HepG2 (cell line): ENCODE data around the gene COL4A2. TPM values are rescaled to one million over a fixed set of nuclear protein-coding genes. Genes with fewer than 3 reads are reported as not detected.

Source experiments
- ATAC-seq: fragments of 200-7000 bp; cut with Tn5 transposase; 3 replicates; pipeline ENCODE4 v1.9.1; 2020; ENCODE audit warnings: mild to moderate bottlenecking, moderate library complexity
- BruUV-seq: library from RNA; stranded (reverse); fragments of 400-500 nt; replicated peaks from 2 replicates; lab custom pipeline; 2021; lab: Mats Ljungman, UMichigan
- CTCF ChIA-PET: fragments of 300-600 bp; formaldehyde crosslinking; extraction: SDS; loops from one replicate; lab custom pipeline; 2021; ENCODE audit warnings: low total read pairs, inconsistent platforms, low intra/inter-chr PET ratio; lab: Yijun Ruan, JAX
- POLR2A ChIA-PET: fragments of 350-600 bp; sonication (Branson Sonifier 250); formaldehyde crosslinking; loops from one replicate; lab custom pipeline; 2020; ENCODE audit warnings: antibody characterized with exemption, inconsistent platforms; lab: Yijun Ruan, JAX
- DNase-seq: peaks from one replicate; pipeline ENCODE4 v3.0.0-alpha.2; 2015; ENCODE audit warnings: low spot score
- FAIRE-seq: peaks from 3 replicates; lab custom pipeline; 2011; peaks lifted over from hg19 to GRCh38; lab: Jason Lieb, UNC
- H2AFZ ChIP-seq: one replicate; pipeline ENCODE4 v1.6.1; 2011; ENCODE audit warnings: low read length, inconsistent platforms
- H3K27ac ChIP-seq: fragments of 300-600 bp; 3 replicates; pipeline ENCODE4 v1.8.0; 2011; ENCODE audit warnings: mixed run types, mild to moderate bottlenecking, mixed read lengths, low read length, inconsistent platforms; ENCODE audit not compliant: insufficient read depth; ENCODE audit errors: extremely low read length
- H3K27me3 ChIP-seq, 2 experiments: fragments of 200-600 bp in 1 of 2; 2 replicates in 1 of 2; 3 replicates in 1 of 2; pipeline versions ENCODE4 v1.6.0 to v1.8.0; 2011; ENCODE audit warnings: low read length in 2 of 2, mild to moderate bottlenecking in 2 of 2, moderate library complexity in 2 of 2, inconsistent platforms in 1 of 2; ENCODE audit not compliant: insufficient read depth in 2 of 2, control insufficient read depth in 1 of 2
- H3K36me3 ChIP-seq, 2 experiments: fragments of 200-600 bp in 1 of 2; replicated peaks in 1 of 2; 2 replicates in 1 of 2; 3 replicates in 1 of 2; pipeline versions ENCODE4 v1.5.1 to v1.8.0; 2011; ENCODE audit warnings: low read length in 2 of 2, inconsistent platforms in 1 of 2; ENCODE audit not compliant: insufficient read depth in 2 of 2, control insufficient read depth in 1 of 2
- H3K4me1 ChIP-seq: 2 replicates; pipeline ENCODE4 v1.5.1; 2012; ENCODE audit warnings: low read length, inconsistent platforms; ENCODE audit not compliant: insufficient read depth
- H3K4me2 ChIP-seq: 2 replicates; pipeline ENCODE4 v1.6.0; 2011; ENCODE audit warnings: low read depth, low read length, inconsistent platforms
- H3K4me3 ChIP-seq, 3 experiments: fragments of 200-600 bp in 1 of 3; sonication (generic), shearing (Covaris generic) in 1 of 3; replicated peaks in 1 of 3; 2 replicates each; pipeline ENCODE4 v1.5.1; 2011 to 2016; ENCODE audit warnings: low read length in 3 of 3, inconsistent platforms in 2 of 3, low read depth in 2 of 3, mild to moderate bottlenecking in 2 of 3, control low read depth in 1 of 3, mixed read lengths in 1 of 3; ENCODE audit not compliant: insufficient read depth in 1 of 3
- H3K79me2 ChIP-seq: one replicate; pipeline ENCODE4 v1.6.1; 2011; ENCODE audit warnings: low read length, inconsistent platforms; ENCODE audit not compliant: insufficient read depth
- H3K9ac ChIP-seq: 2 replicates; pipeline ENCODE4 v1.6.0; 2011; ENCODE audit warnings: mild to moderate bottlenecking, low read depth, low read length, inconsistent platforms; ENCODE audit not compliant: insufficient read depth
- H3K9me3 ChIP-seq: 2 replicates; pipeline ENCODE4 v1.5.1; 2012; ENCODE audit warnings: mild to moderate bottlenecking, low read length
- H4K20me1 ChIP-seq: 2 replicates; pipeline ENCODE4 v1.6.0; 2011; ENCODE audit warnings: inconsistent platforms, mild to moderate bottlenecking, low read length, moderate library complexity; ENCODE audit not compliant: insufficient read depth
- ARID5B ChIP-seq: IDR thresholded peaks from 2 replicates; pipeline ENCODE4 v1.4.0; 2020; ENCODE audit warnings: mild to moderate bottlenecking, missing genetic modification reagents
- BRD4 ChIP-seq: sonication (generic); formaldehyde crosslinking; IDR thresholded peaks from 2 replicates; pipeline ENCODE4 v1.4.0; 2020; ENCODE audit warnings: missing genetic modification reagents
- DNMT3B ChIP-seq: conservative IDR thresholded peaks from 2 replicates; pipeline ENCODE4 v1.6.1; 2016; ENCODE audit warnings: missing biosample characterization, control low read depth
- EED ChIP-seq: sonication (generic); formaldehyde crosslinking; IDR thresholded peaks from 2 replicates; pipeline ENCODE4 v1.5.0; 2020; ENCODE audit warnings: mild to moderate bottlenecking, missing genetic modification reagents
- IRF9 ChIP-seq: sonication (generic); formaldehyde crosslinking; IDR thresholded peaks from 2 replicates; pipeline ENCODE4 v1.8.0; 2022; ENCODE audit warnings: missing genetic modification reagents, mild to moderate bottlenecking, borderline replicate concordance
- PBX2 ChIP-seq: IDR thresholded peaks from 2 replicates; pipeline ENCODE4 v1.6.1; 2016; ENCODE audit warnings: control low read depth
- SIN3A ChIP-seq: IDR thresholded peaks from 2 replicates; pipeline ENCODE4 v1.6.1; 2011; ENCODE audit warnings: low read depth, mild to moderate bottlenecking, control low read depth, low read length, borderline replicate concordance
- ZBTB46 ChIP-seq: sonication (generic); formaldehyde crosslinking; IDR thresholded peaks from 2 replicates; pipeline ENCODE4 v1.4.0; 2020; ENCODE audit warnings: mild to moderate bottlenecking, missing genetic modification reagents, borderline replicate concordance
- ZNF513 ChIP-seq: sonication (generic); formaldehyde crosslinking; conservative IDR thresholded peaks from 2 replicates; pipeline ENCODE4 v1.5.0; 2020; ENCODE audit warnings: missing genetic modification reagents
- ZNF543 ChIP-seq: sonication (generic); formaldehyde crosslinking; IDR thresholded peaks from 2 replicates; pipeline ENCODE4 v1.4.0; 2020; ENCODE audit warnings: mild to moderate bottlenecking, missing genetic modification reagents
- WGBS: methylation state at CpG from one replicate; pipeline ENCODE4 v1.1.6; 2017; ENCODE audit warnings: low lambda C conversion rate; 5-methylcytosine and 5-hydroxymethylcytosine counted together
- in situ Hi-C: cut with HindIII; loops from 2 replicates; pipeline ENCODE4 v1.10.0; 2017; ENCODE audit warnings: low pct_unique_long_range_greater_than_20kb; ENCODE audit not compliant: extremely low pct_ligation_motif_present
- intact Hi-C: fragments of 100-400 bp; cut with micrococcal nuclease; formaldehyde crosslinking; loops from one replicate; pipeline ENCODE4 v1.10.0; 2022; ENCODE audit not compliant: unreplicated experiment
- polyA plus RNA-seq, 8 experiments: library from polyadenylated mRNA; depleted of rRNA in 3 of 8; stranded (reverse) in 7 of 8; unstranded in 1 of 8; fragments of >200 nt; fragmentation: Illumina TruSeq in 4 of 8; extraction: Trizol in 4 of 8; gene quantifications; 2 replicates each; pipeline versions ENCODE4 v1.2.1 to v1.2.3, GENCODE V29; 2011 to 2016; ENCODE audit warnings: low read depth in 4 of 8, missing spikeins in 1 of 8, mixed read lengths in 1 of 8; ENCODE audit not compliant: insufficient read depth in 1 of 8
- total RNA-seq, 5 experiments: library from RNA; depleted of rRNA; stranded (reverse); fragments of >200 nt; fragmentation: Illumina TruSeq; extraction: Trizol; gene quantifications; 2 replicates each; pipeline ENCODE4 v1.2.3, GENCODE V29; 2016; ENCODE audit warnings: low read depth in 1 of 5

COL4A2 gene
- total and polyA plus RNA-seq, 2 of the 13 experiments (the other 11 are each of a cell fraction or from before 2014, with no cell fraction given): 0.22 to 1.9 TPM

GRCh38 chr13:110273254-110273653, 33.8 kb upstream of the COL4A2 start:
- no peak overlapping the region for H3K9ac ChIP-seq
- peaks cover 4 to 32% of the 10 kb centered on the region in 2 experiments; a peak in 2 of 5 replicates for H3K27me3 ChIP-seq
- FAIRE-seq (no peak), ATAC-seq (no peak), DNase-seq (no peak)
- intact Hi-C loops: no loop called here
- no TSS peak for BruUV-seq
- H4K20me1 ChIP-seq: no peaks in the 10 kb centered on the region
- no peaks in the 10 kb centered on the region for H3K36me3 ChIP-seq
- in situ Hi-C loops: no loop called here
- POLR2A ChIA-PET: no interaction called here
- H3K27ac ChIP-seq: no peak overlapping the region
- CTCF ChIA-PET: no interaction called here
- TF ChIP-seq EED (no peak), PBX2 (CRISPR knock-in tag) (no peak), ARID5B (CRISPR knock-in tag) (no peak), SIN3A (no peak), IRF9 (no peak), ZNF543 (CRISPR knock-in tag) (no peak), DNMT3B (no peak), ZNF513 (CRISPR knock-in tag) (no peak), BRD4 (CRISPR knock-in tag) (no peak), ZBTB46 (CRISPR knock-in tag) (no peak)
- H3K79me2 ChIP-seq: no peaks in the 10 kb centered on the region
- H3K4me3 ChIP-seq: no peak overlapping the region
- WGBS: 24% methylated on average over 6 of the region's 6 CpGs
- no peaks in the 10 kb centered on the region for H3K4me1 ChIP-seq
- H3K9me3 ChIP-seq: no peaks in the 10 kb centered on the region
- H3K4me2 ChIP-seq: no peak overlapping the region
- no peak overlapping the region for H2AFZ ChIP-seq
